T-helper 2 cell treated with Interferon-gamma antibody and Interleukin-4, amounts not matched to agents 100 ng/mL and 5 ng/mL, for 36 hours (primary cell): ENCODE results near the gene ZNF692. TPM values are rescaled to one million over a fixed set of nuclear protein-coding genes. Genes with fewer than 3 reads are reported as not detected.
"Not testable (repeated sequence)": the region's sequence is repeated elsewhere in the genome, so short reads cannot be mapped to it uniquely, and the experiment has no call there.

ENCODE experiments used
- intact Hi-C: fragments of 100-400 bp; cut with micrococcal nuclease; formaldehyde crosslinking; loops from one replicate; pipeline ENCODE4 v1.15.1; 2023
- total RNA-seq: library from RNA; stranded (reverse); gene quantifications from 2 replicates; pipeline ENCODE4 v1.2.3, GENCODE V29; 2022

The ZNF692 gene
- total RNA-seq, 1 donor from 2014 or later: 64.3 TPM

DNA sequence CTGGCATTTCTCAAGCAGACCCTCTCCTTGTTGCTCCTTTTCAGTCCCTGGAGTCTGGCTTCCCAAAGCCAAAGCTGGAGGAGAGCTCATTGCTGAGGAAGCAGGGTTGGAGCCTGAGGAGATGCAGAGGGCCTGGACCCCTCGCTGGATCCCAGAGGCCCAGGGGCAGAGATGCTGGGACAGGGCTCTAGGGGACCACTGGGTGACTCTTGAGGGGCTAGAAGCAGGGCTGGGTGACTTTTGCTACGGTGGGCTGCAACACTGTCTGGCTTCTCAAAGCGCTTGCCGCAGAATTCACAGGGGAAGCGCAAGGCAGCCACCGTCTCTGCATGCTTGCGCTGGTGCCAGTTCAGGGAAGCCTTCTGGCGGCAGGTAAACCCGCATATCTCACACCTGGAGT, 8.8 kb downstream of the ZNF692 start:
- intact Hi-C loops: no loop called here

DNA sequence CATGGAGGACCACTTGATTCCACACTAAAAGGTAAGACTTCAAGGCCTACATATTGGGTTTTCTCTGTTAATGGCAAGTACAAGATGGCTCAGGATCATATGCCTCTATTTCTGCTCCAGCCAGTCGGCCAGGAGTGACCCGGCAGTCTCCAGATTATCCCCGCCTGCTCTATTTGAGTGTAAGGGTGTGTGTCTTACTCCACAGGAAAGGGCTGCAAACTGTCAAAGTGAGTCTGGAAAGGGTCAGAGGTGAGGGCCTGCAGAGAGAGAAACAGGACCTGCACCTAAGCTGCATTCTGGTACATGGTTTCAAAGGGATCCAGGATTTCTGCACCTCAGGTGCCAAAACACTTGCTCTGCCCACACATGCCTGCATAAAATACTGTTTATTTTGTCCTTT, 9.2 kb downstream of the ZNF692 start:
- intact Hi-C loops: no loop called here

DNA sequence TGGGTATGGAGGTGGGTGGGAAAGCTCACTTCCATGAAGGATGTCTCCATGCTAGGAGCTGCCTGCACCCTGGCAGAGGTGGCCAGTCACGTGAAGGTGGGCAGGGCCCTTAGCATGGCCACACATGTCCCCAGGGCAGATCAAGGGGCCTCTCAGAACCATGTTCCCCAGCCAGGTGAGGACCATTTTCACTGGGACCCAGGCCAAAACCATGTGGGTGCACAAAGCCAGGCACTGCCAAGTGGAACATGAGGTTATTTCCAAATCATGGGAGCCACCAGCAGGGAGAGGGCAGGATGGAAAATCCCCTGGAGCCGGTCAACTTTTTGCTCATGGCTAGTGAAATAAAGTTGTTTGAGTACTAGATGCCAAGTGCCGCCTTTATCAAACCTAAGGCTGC, 9.7 kb downstream of the ZNF692 start:
- intact Hi-C loops: no loop called here

DNA sequence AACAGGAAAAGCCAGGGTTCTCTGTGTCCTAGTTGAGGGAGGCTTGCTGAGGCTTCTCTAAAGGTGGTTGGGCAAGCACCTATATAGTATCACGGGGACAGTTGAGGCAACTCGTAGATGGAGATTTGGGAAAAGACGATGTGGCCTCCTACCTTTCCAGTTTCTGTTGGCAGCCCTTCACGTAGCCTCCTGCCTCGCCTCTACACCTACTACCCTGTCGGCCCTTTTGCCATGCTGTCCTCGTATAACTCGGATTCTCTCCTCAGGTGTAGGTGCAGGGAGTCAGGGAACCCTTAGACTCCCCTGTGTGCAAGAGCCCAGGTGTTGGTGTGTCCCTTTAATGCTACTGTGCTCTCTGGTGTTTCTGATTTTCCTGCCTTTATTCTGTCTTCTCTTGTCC, 10.3 kb downstream of the ZNF692 start:
- intact Hi-C loops: no loop called here

DNA sequence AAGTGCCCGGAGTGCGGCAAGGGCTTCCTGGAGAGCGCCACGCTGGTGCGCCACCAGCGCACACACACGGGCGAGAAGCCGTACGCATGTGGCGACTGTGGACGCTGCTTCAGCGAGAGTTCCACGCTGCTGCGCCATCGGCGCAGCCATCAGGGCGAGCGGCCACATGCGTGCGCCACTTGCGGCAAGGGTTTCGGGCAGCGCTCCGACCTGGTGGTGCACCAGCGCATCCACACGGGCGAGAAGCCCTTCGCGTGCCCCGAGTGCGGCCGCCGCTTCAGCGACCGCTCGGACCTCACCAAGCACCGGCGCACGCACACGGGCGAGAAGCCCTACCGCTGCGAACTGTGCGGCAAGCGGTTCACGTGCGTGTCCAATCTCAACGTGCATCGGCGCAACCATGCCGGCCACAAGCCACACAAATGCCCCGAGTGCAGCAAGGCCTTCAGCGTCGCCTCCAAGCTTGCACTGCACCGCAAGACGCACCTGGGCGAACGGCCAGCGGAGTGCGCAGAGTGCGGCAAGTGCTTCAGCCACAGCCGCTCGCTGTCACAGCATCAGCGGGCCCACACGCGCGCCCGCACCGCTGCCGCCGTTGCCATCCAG, 10.8 kb downstream of the ZNF692 start:
- intact Hi-C loops: no loop called here

DNA sequence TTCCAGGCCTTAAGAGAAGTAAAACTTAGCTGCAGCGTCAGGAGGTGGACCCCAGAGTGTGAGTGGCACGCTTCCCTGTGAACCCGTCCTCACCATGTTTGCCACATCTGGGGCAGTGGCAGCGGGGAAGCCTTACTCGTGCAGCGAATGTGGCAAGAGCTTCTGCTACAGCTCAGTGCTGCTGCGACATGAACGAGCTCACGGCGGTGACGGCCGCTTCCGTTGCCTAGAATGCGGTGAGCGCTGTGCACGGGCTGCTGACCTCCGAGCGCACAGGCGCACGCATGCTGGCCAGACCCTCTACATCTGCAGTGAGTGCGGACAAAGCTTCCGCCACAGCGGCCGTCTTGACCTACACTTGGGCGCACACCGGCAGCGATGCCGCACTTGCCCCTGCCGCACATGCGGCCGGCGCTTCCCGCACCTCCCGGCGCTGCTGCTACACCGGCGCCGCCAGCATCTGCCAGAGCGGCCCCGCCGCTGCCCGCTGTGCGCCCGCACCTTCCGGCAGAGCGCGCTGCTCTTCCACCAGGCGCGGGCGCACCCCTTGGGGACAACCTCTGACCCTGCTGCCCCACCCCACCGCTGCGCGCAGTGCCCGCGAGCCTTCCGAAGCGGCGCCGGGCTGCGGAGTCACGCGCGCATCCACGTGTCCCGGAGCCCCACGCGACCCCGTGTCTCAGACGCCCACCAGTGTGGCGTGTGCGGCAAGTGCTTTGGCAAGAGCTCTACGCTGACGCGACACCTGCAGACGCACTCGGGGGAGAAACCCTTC, 11.5 kb downstream of the ZNF692 start:
- intact Hi-C loops: no loop called here

DNA sequence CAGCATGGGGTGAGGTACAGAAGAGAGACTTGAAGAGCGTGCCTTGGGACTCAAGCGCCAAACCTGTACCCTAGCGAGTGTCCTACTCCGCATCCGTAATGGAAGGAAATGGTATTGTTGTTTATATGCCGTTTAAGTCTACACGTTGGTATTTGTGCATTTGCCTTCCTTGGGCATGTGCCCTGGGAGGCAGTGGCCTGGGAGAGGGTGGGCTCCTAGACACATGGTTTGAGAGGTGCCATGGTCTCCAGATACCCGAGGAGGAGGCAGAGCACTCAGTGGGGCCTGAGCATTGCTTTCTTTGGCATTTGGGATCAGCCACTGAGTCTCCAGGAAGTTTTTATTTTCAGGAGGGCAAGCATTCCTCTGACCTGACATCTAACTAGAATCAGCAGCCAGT, 14.4 kb downstream of the ZNF692 start:
- intact Hi-C loops: no loop called here

DNA sequence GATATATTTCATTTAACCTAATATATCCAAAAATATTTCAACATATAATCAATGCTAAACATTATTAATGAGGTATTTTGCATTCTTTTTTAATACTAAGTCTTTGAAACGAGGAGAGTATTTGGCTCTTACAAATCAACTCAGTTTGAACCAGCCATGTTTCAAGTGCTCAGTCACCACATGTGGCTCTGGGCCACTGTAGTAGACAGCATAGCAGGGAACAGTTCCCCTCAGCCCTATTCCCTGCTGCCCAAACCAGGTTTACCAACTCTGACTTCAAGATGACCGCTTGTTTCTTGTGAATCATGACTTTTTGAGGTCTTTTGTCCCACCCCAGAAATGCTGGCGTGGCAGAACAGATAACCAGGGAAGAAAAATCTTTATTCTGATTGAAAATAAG, 15.2 kb downstream of the ZNF692 start:
- intact Hi-C loops: no loop called here

DNA sequence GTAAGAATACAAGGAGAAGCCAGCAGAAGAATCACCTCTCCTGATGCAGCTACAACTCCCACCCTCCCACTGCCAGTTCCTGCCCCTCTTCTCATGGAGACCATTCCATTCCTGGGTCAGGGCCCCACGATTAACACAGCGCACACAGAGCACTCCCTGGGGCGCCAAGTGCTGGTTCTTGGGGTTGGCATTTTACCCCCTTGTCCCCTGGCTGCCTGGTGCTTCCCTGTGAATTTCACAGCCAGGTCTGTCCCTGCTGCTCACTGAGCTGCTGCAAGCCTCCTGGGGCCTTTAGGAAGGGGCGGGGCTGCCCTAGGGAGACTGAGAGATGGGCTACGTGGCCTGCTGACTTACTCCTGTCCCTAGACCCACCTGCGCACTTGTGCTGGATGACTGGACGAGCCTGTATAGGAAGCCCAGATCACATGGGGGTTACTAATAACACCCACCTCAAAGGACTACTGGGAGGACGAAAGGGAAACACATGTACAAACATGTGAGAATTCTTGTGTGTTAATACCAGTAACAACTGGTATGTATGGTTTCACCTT, 16.0 kb downstream of the ZNF692 start:
- intact Hi-C loops: no loop called here

DNA sequence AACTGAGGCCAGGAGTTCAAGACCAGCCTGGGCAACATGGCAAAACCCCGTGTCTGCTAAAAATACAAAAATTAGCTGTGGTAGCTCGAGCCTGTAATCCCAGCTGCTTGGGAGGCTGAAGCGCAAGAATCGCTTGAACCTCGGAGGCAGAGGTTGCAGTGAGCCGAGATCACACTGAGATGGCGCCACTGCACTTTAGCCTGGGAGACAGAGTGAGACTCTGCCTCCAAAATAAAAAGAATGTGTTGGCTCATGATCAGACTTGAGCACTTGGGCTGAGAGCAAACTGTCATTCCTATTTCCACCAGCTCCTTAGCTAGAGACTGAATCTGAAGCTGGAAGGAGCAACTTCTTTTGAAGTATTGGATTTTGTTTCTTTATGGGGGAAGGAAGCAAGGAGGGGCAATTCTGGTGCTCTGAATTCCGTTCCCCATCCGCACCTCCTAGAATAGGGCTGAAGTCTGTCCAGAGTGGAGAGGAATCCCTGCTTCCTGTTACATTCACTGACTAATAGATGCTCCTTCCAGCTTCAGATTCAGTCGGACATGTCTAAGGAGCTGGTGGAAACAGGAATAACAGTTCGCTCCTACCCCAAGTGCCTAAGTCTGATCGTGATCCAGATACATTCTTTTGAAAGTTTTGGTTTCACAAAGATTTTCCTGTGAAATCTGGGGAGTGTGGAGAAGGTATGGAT, 17.0 kb downstream of the ZNF692 start:
- intact Hi-C loops: no loop called here

DNA sequence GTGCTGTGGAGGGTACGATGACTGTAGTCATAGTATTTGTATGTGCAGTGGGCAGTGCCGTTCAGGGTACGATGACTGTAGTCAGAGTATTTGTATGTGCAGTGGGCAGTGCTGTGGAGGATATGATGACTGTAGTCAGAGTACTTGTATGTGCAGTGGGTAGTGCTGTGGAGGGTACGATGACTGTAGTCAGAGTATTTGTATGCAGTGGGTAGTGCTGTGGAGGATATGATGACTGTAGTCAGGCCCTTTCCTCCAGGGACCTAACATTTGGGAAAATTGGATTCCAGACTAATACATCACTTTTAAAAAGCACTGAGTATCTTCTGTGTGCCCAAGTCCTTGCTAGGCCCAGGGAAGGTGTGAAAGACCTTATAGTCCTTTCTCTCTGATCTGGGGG, 17.9 kb downstream of the ZNF692 start:
- intact Hi-C loops: no loop called here

DNA sequence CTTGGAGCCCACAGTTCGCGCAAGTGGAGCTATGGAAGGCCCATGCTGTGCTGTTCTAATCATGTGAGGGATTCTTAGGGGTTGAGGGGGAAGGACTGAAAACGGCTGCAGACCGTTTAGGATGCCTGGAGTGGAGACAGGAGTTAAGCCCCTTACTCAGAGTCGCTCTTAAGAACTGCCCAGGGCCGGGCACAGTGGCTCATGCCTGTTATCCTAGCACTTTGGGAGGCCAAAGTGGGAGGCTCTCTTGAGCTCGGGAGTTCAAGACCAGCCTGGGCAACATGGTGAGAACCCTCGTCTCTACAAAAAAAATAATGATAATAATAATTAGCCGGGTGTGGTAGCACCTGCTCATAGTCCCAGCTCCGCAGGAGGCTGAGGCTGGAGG, 19.7 kb downstream of the ZNF692 start:
- intact Hi-C loops: no loop called here

DNA sequence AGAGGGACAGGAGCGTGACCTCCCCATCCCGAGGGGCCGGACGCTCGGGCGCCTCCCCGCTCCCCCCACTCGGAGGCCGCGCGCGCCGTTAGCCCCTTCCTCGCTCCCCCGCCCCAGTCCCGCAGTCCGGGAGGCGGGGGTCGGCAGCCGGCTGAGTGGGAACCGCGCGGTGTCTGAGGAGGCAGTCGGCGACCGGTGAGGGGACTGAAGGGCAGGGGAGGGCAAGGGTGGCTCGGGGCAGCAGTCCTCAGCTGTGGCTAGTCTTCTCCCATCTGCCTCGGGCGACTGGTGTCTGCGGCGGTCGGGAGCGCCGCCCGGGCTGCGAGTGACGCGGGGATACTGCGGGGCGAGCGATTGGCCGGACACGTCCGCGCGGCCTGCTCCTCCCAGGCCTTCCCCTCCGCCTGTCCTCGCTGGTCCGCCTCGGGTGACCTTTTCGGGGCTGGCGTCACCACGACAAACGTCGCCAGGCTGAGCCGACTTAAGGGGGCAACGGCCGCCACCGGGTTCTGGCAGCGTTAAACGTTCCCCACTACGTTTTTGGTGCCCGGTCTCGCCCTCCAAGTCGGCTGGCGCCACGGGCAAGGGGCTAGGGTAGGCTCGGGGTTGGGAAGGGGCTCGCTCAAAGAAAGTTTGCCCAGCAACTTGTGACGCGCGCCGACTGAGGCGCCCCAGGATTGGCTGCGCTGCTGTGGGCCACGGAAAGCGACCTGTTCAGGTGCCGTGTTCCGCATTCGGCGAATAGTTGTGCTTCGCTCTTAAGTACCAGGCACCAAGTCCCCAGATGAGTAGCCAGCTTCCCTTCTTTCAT, 20.3 kb downstream of the ZNF692 start:
- intact Hi-C loops: loop anchor here (1.0 kb wide), 4 partner anchors 12 to 68 kb away; partner anchors contain the start of gene PGBD2

DNA sequence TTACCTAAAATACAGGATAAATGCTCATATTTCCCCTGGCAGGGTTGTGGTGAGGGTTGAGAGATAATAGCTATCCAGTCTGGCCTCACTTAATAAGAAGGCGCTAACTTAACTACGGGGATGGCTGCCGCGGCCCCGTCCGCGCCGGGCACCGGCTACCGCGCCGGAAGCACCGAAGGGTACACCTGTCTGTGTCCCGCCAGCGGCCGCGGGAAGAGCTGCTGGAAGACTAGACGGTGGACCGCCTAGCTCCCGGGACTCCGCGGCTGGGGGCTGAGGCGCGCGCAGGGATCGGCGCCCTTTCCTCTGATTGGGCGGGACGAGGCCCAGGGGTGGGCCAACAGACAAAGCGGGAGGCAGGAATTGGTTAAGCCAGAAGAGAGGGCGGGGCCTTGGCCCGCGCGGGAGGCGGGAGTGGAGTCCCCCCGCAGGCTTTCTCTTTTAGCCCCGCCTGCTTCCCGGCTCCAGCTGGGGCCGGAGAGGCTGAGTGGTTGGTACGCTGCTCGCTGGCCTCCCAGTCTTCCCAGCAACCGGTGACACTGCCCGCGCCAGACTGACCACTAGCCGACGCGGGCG, 21.0 kb downstream of the ZNF692 start, which contains the start of gene ZNF672:
Gene ZNF672, plus strand, starts transcription at position 444 of the 576 bp plus-strand sequence. CDS start 9,051 bp downstream, outside the sequence.
- intact Hi-C loops: loop anchor here (1.0 kb wide), 4 partner anchors 12 to 68 kb away; partner anchors contain the start of gene PGBD2

DNA sequence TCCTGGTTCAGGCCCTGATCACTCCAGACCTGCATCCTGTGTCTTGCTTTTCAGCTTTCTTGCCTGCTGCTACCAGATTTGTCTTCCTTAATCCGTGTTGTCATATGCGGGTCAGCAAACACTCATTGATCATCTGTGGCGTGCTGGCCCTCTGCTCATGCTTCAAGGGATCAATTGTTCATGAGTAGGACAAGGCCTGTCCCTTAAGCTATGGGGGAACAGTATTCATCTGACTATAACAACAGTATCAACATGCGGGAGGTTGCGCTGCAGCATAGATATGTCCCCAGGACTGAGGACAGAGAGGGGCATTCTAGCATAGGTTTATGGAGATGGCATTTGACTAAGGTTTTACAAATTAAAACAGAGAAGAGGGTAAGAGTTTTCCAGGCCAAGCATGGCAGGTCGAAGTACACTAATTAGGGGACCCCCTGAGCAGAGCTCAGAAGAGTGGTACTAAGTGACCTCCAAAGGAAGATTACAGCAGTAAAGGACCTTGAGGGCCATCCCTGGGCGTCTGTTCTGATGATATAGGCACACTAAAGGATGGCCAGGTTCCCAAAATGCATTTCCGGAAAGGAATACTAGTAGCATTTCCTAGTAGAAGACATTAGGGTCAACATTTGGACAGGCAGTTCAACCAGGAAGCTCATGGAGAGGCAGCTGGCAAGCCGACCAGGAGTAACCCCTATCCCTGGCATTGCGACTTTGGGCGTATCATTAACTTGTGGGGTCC, 21.7 kb downstream of the ZNF692 start:
- intact Hi-C loops: no loop called here

DNA sequence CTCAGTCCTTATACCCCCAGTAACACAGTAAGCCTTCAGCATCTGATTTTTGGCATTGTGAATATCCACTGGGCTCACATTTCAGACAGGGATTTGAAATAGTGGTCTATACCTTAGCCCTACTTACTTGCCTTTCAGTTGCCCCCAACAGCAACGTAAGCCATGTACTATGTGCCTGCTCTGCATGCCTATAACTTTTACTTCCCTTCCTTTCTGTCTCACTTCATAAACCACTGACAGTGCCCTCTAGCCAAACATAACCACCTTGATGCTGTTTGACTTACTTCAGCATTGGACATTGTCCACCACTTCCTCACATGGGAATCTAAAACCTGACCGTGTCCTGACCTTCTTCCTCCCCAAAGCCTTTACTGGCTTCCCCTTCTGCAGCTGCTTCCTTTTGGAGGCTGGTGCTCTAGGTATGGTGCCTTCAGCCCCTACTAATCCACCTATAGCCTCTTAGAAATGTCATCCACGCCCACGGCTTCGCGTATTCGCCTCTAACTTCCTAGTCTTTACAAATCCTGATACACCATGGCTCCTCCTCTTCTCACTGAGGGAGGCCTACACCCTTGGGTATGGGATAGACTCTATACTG, 24.4 kb downstream of the ZNF692 start:
- intact Hi-C loops: no loop called here

DNA sequence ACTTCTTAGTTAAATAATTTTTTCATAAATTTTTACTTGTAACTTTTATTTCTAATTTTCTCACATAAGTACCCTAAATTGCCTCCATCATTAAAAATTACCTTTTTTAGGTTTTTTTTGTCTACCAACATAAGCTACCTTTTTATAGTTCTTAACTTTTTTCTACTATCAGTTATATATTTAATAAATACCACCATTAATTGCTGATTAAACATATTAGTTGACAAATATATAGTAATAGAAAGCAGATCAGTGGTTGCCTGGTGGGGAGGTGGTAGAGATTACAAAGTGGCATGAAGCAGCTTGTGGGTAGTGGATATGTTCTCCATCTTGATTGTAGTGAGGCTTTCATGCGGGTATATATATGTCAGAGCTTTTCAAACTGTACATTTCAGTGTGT, 27.0 kb downstream of the ZNF692 start:
- intact Hi-C loops: no loop called here

DNA sequence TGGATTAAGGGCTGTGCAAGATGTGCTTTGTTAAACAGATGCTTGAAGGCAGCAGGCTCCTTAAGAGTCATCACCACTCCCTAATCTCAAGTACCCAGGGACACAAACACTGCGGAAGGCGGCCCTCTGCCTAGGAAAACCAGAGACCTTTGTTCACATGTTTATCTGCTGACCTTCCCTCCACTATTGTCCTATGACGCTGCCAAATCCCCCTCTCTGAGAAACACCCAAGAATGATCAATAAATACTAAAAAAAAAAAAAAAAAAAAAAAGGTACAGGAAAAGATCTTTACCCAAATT, 28.2 kb downstream of the ZNF692 start:
- intact Hi-C loops: not testable (repeated sequence)

DNA sequence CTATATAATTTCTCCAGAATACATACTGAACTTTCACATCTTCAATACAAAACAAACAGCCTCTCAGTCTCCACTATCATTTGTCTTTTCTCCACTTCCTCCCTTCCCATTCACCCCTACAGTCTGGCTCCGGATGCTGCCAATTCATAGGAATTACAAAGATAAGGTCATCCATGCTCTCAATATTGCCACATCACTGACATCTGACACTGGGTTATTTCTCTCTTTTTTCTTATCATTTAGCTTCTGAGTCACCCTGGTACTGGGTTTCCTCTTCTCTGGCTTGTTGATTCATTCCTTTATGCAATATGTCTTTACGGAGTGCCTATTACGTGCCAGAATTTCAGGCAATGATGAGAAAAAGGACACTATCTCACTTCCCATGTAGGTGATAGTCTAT, 30.0 kb downstream of the ZNF692 start:
- intact Hi-C loops: loop anchor here (5.0 kb wide), 1 partner anchor 1727 kb away; the partner anchor contains the start of gene ZNF669
